H9 (cell line): ENCODE data around the gene KPNA1. TPM values are rescaled to one million over a fixed set of nuclear protein-coding genes. Genes with fewer than 3 reads are reported as not detected.

ENCODE experiments used
- DNase-seq: peaks from one replicate; pipeline ENCODE4 v3.0.0-alpha.2; 2017
- H2AFZ ChIP-seq: one replicate; pipeline ENCODE4 v1.6.1; 2013; ENCODE audit warnings: mild to moderate bottlenecking, low read length, control low read depth, moderate library complexity
- H2AK5ac ChIP-seq: 2 replicates; pipeline ENCODE4 v1.6.1; 2013; ENCODE audit warnings: low read length, control low read depth, mixed read lengths; ENCODE audit not compliant: insufficient read length
- H2BK120ac ChIP-seq: one replicate; pipeline ENCODE4 v1.6.1; 2013; ENCODE audit warnings: low read depth, mild to moderate bottlenecking, low read length, control low read depth, inconsistent platforms; ENCODE audit not compliant: poor library complexity, severe bottlenecking
- H2BK12ac ChIP-seq: 2 replicates; pipeline ENCODE4 v1.6.1; 2013; ENCODE audit warnings: low read length, control low read depth, mixed read lengths, low read depth; ENCODE audit not compliant: insufficient read length
- H2BK15ac ChIP-seq: 2 replicates; pipeline ENCODE4 v1.6.1; 2013; ENCODE audit warnings: low read depth, low read length, control low read depth
- H2BK20ac ChIP-seq: one replicate; pipeline ENCODE4 v1.6.1; 2013; ENCODE audit warnings: low read depth, mild to moderate bottlenecking, low read length, control low read depth, inconsistent platforms; ENCODE audit not compliant: poor library complexity, severe bottlenecking
- H2BK5ac ChIP-seq: 2 replicates; pipeline ENCODE4 v1.6.1; 2013; ENCODE audit warnings: low read length, control low read depth, mixed read lengths; ENCODE audit not compliant: insufficient read length
- H3K14ac ChIP-seq: 2 replicates; pipeline ENCODE4 v1.6.1; 2013; ENCODE audit warnings: low read length, control low read depth; ENCODE audit not compliant: insufficient read depth
- H3K18ac ChIP-seq: 2 replicates; pipeline ENCODE4 v1.6.1; 2013; ENCODE audit warnings: low read depth, mild to moderate bottlenecking, mixed read lengths, low read length, control low read depth; ENCODE audit not compliant: insufficient read length
- H3K23ac ChIP-seq: 2 replicates; pipeline ENCODE4 v1.6.1; 2013; ENCODE audit warnings: low read length, control low read depth, mixed read lengths, low read depth; ENCODE audit not compliant: insufficient read length
- H3K23me2 ChIP-seq: 2 replicates; pipeline ENCODE4 v1.6.1; 2013; ENCODE audit warnings: low read depth, mild to moderate bottlenecking, mixed read lengths, low read length, control low read depth; ENCODE audit not compliant: insufficient read length, poor library complexity, severe bottlenecking
- H3K27ac ChIP-seq: 2 replicates; pipeline ENCODE4 v1.5.1; 2013; ENCODE audit warnings: low read length, control low read depth, mixed read lengths, low read depth; ENCODE audit not compliant: insufficient read length
- H3K27me3 ChIP-seq: 2 replicates; pipeline ENCODE4 v1.6.1; 2013; ENCODE audit warnings: low read length, control low read depth, inconsistent platforms; ENCODE audit not compliant: insufficient read depth
- H3K4ac ChIP-seq: 2 replicates; pipeline ENCODE4 v1.6.1; 2013; ENCODE audit warnings: low read depth, mild to moderate bottlenecking, control low read depth, inconsistent platforms, low read length, moderate library complexity
- H3K4me1 ChIP-seq: 2 replicates; pipeline ENCODE4 v1.6.1; 2013; ENCODE audit warnings: low read length, control low read depth, inconsistent platforms; ENCODE audit not compliant: insufficient read depth
- H3K4me2 ChIP-seq: 2 replicates; pipeline ENCODE4 v1.6.1; 2013; ENCODE audit warnings: low read length, control low read depth, mixed read lengths; ENCODE audit not compliant: insufficient read length, insufficient read depth
- H3K56ac ChIP-seq: 2 replicates; pipeline ENCODE4 v1.6.1; 2013; ENCODE audit warnings: low read depth, mild to moderate bottlenecking, mixed read lengths, low read length, control low read depth; ENCODE audit not compliant: insufficient read length
- H3K79me1 ChIP-seq: 2 replicates; pipeline ENCODE4 v1.6.1; 2013; ENCODE audit warnings: low read depth, mild to moderate bottlenecking, moderate library complexity, low read length, control low read depth, inconsistent platforms; ENCODE audit not compliant: insufficient read depth, poor library complexity, severe bottlenecking
- H3K79me2 ChIP-seq: 2 replicates; pipeline ENCODE4 v1.6.1; 2013; ENCODE audit warnings: low read length, control low read depth, inconsistent platforms; ENCODE audit not compliant: insufficient read depth
- H3K9ac ChIP-seq: 2 replicates; pipeline ENCODE4 v1.6.1; 2013; ENCODE audit warnings: low read length, control low read depth, mixed read lengths; ENCODE audit not compliant: insufficient read length; ENCODE audit errors: extremely low read depth
- H3K9me3 ChIP-seq: one replicate; pipeline ENCODE4 v1.6.1; 2013; ENCODE audit warnings: low read depth, low read length, inconsistent platforms; ENCODE audit not compliant: control insufficient read depth
- H3T11ph ChIP-seq: one replicate; pipeline ENCODE4 v1.6.1; 2013; ENCODE audit warnings: mild to moderate bottlenecking, low read length, control low read depth, inconsistent platforms
- H4K20me1 ChIP-seq: one replicate; pipeline ENCODE4 v1.6.1; 2013; ENCODE audit not compliant: control insufficient read depth, insufficient read length, insufficient read depth
- H4K5ac ChIP-seq: 2 replicates; pipeline ENCODE4 v1.6.1; 2013; ENCODE audit warnings: low read depth, mild to moderate bottlenecking, mixed read lengths, low read length, control low read depth; ENCODE audit not compliant: insufficient read length
- H4K8ac ChIP-seq: replicated peaks from 2 replicates; pipeline ENCODE4 v1.6.1; 2013; ENCODE audit warnings: low read length, control low read depth, mixed read lengths, low read depth; ENCODE audit not compliant: insufficient read length
- H4K91ac ChIP-seq: 2 replicates; pipeline ENCODE4 v1.6.1; 2013; ENCODE audit warnings: low read depth, mild to moderate bottlenecking, moderate library complexity, mixed read lengths, low read length, control low read depth; ENCODE audit not compliant: insufficient read length
- H3K27ac Mint-ChIP-seq, 3 experiments: 2 replicates in 2 of 3; 3 replicates in 1 of 3; pipeline ENCODE4 v1.8.0; 2020 to 2021; ENCODE audit warnings: mixed read lengths in 3 of 3, mild to moderate bottlenecking in 1 of 3, moderate library complexity in 1 of 3
- H3K27me3 Mint-ChIP-seq: 2 replicates; pipeline ENCODE4 v1.8.0; 2021; ENCODE audit warnings: low read depth, mild to moderate bottlenecking, moderate library complexity, mixed read lengths
- H3K36me3 Mint-ChIP-seq, 3 experiments: 2 replicates in 2 of 3; 3 replicates in 1 of 3; pipeline ENCODE4 v1.8.0; 2020 to 2021; ENCODE audit warnings: low read depth in 3 of 3, mixed read lengths in 3 of 3; ENCODE audit not compliant: insufficient read depth in 1 of 3
- H3K4me1 Mint-ChIP-seq, 2 experiments: 2 replicates each; pipeline ENCODE4 v1.8.0; 2020; ENCODE audit warnings: mixed read lengths in 2 of 2
- H3K4me3 Mint-ChIP-seq, 2 experiments: 2 replicates in 1 of 2; 3 replicates in 1 of 2; pipeline ENCODE4 v1.8.0; 2020 to 2021; ENCODE audit warnings: mild to moderate bottlenecking in 2 of 2, mixed read lengths in 2 of 2, moderate library complexity in 1 of 2
- H3K9me3 Mint-ChIP-seq, 2 experiments: 2 replicates in 1 of 2; 3 replicates in 1 of 2; pipeline ENCODE4 v1.8.0; 2020; ENCODE audit warnings: mild to moderate bottlenecking in 2 of 2, mixed read lengths in 2 of 2, moderate library complexity in 1 of 2
- CTCF ChIP-seq: fragments of 200-600 bp; sonication (generic); conservative IDR thresholded peaks from 3 replicates; pipeline ENCODE4 v1.8.0; 2021; ENCODE audit warnings: antibody characterized with exemption, mild to moderate bottlenecking
- WGBS: extraction: QIAGEN DNeasy Blood & Tissue Kit; methylation state at CpG from one replicate; pipeline ENCODE4 v1.1.7; 2013; ENCODE audit warnings: missing lambda C conversion rate, low lambda C conversion rate, mixed read lengths; ENCODE audit not compliant: insufficient read length; ENCODE audit errors: extremely low coverage; 5-methylcytosine and 5-hydroxymethylcytosine counted together
- total RNA-seq: library from RNA; stranded (reverse); gene quantifications from 2 replicates; pipeline ENCODE4 v1.2.1, GENCODE V29; 2021

KPNA1 gene
- total RNA-seq, 1 experiment from 2014 or later, result 71.7 TPM

- DNase-seq, result no peak
- H3K27ac Mint-ChIP-seq, result no peak overlapping the region
- H3K27me3 Mint-ChIP-seq, result no peaks in the 10 kb centered on the region
- H3K36me3 Mint-ChIP-seq, result no peaks in the 10 kb centered on the region
- Histone ChIP-seq H2BK12ac (no peak overlapping the region), H4K91ac (no peak overlapping the region), H2BK20ac (no peak overlapping the region), H3K27me3 (no peaks in the 10 kb centered on the region), H3K4me2 (no peak overlapping the region), H4K8ac (no peak overlapping the region), H2AFZ (no peak overlapping the region), H3T11ph (no peak overlapping the region), H3K14ac (no peak overlapping the region), H3K9me3 (no peaks in the 10 kb centered on the region), H3K9ac (no peak overlapping the region), H4K20me1 (no peaks in the 10 kb centered on the region), H3K79me2 (peaks cover 6% of the 10 kb centered on the region; the same call in 1 of the 2 replicates), H4K5ac (no peak overlapping the region), H2BK120ac (no peak overlapping the region), H3K27ac (no peak overlapping the region), H3K79me1 (no peaks in the 10 kb centered on the region), H3K23ac (no peak overlapping the region), H2BK5ac (no peak overlapping the region), H3K4me1 (no peaks in the 10 kb centered on the region), H3K18ac (no peak overlapping the region), H3K23me2 (no peaks in the 10 kb centered on the region), H2BK15ac (no peak overlapping the region), H3K4ac (no peak overlapping the region), H2AK5ac (no peak overlapping the region), H3K56ac (no peak overlapping the region)
- no peak for TF ChIP-seq CTCF
- no peaks in the 10 kb centered on the region for H3K9me3 Mint-ChIP-seq
- H3K4me1 Mint-ChIP-seq, result peaks cover 25 to 41% of the 10 kb centered on the region in 2 experiments
- no peak overlapping the region for H3K4me3 Mint-ChIP-seq
- WGBS, result no CpG with 5 or more reads among the region's 2 CpGs
These were observed 39.4 kb downstream of the KPNA1 start for GRCh38 chr3:122475316-122475715.
